H1 (cell line): ENCODE data around the gene NUFIP2. TPM values are rescaled to one million over a fixed set of nuclear protein-coding genes. Genes with fewer than 3 reads are reported as not detected.

Source experiments
- CTCF ChIA-PET: fragments of 300-600 bp; sonication (Branson Sonifier 250); formaldehyde crosslinking; loops from one replicate; lab custom pipeline; 2021; ENCODE audit not compliant: partially characterized antibody; lab: Charles Lee
- POLR2A ChIA-PET: fragments of 300-600 bp; sonication (Branson Sonifier 250); formaldehyde crosslinking; loops from one replicate; lab custom pipeline; 2021; ENCODE audit warnings: inconsistent platforms; ENCODE audit not compliant: partially characterized antibody; lab: Charles Lee
- DNase-seq, 2 experiments: peaks; one replicate each; pipeline versions ENCODE4 v3.0.0 to v3.0.0-alpha.2; 2010 to 2022; ENCODE audit warnings: low spot score in 2 of 2, low read depth in 1 of 2, mixed read lengths in 1 of 2
- FAIRE-seq: peaks from 2 replicates; lab custom pipeline; 2011; peaks lifted over from hg19 to GRCh38; lab: Jason Lieb, UNC
- H2AFZ ChIP-seq: 2 replicates; pipeline ENCODE4 v1.8.1; 2012; ENCODE audit warnings: low read length, inconsistent platforms
- H2AK5ac ChIP-seq: 2 replicates; pipeline ENCODE4 v1.6.1; 2013; ENCODE audit warnings: low read depth, low read length
- H2BK120ac ChIP-seq: replicated peaks from 2 replicates; pipeline ENCODE3; 2013; ENCODE audit warnings: low read depth, low read length, inconsistent platforms
- H2BK12ac ChIP-seq: 2 replicates; pipeline ENCODE4 v1.6.1; 2013; ENCODE audit warnings: low read depth, low read length
- H2BK15ac ChIP-seq: 2 replicates; pipeline ENCODE4 v1.6.1; 2013; ENCODE audit warnings: low read length
- H2BK20ac ChIP-seq: 2 replicates; pipeline ENCODE4 v1.6.1; 2013; ENCODE audit warnings: low read length
- H2BK5ac ChIP-seq: 2 replicates; pipeline ENCODE4 v1.6.1; 2013; ENCODE audit warnings: low read depth, low read length
- H3K14ac ChIP-seq: 2 replicates; pipeline ENCODE4 v1.6.1; 2013; ENCODE audit warnings: inconsistent platforms; ENCODE audit not compliant: insufficient read length
- H3K18ac ChIP-seq: 2 replicates; pipeline ENCODE4 v1.6.1; 2013; ENCODE audit warnings: low read length; ENCODE audit errors: extremely low read depth
- H3K23ac ChIP-seq: 2 replicates; pipeline ENCODE4 v1.6.1; 2013; ENCODE audit warnings: inconsistent platforms; ENCODE audit not compliant: insufficient read length
- H3K23me2 ChIP-seq: 2 replicates; pipeline ENCODE4 v1.6.1; 2013; ENCODE audit warnings: low read depth, low read length
- H3K27ac ChIP-seq: 2 replicates; pipeline ENCODE4 v1.6.1; 2011; ENCODE audit warnings: low read depth, low read length, inconsistent platforms
- H3K27me3 ChIP-seq, 4 experiments: replicated peaks in 1 of 4; 1 replicate in 1 of 4; 2 replicates in 3 of 4; pipeline versions ENCODE4 v1.6.1 to v1.8.1; 2011 to 2013; ENCODE audit warnings: low read length in 3 of 4, mild to moderate bottlenecking in 3 of 4, inconsistent platforms in 2 of 4, mixed read lengths in 2 of 4, moderate library complexity in 1 of 4; ENCODE audit not compliant: control insufficient read depth in 3 of 4, insufficient read depth in 3 of 4; ENCODE audit errors: extremely low read depth in 1 of 4
- H3K36me3 ChIP-seq, 4 experiments: 2 replicates each; pipeline versions ENCODE4 v1.6.1 to v1.8.1; 2011 to 2013; ENCODE audit warnings: mild to moderate bottlenecking in 4 of 4, low read length in 3 of 4, moderate library complexity in 2 of 4, control low read depth in 1 of 4, inconsistent platforms in 1 of 4; ENCODE audit not compliant: insufficient read depth in 4 of 4, control insufficient read depth in 2 of 4
- H3K4ac ChIP-seq: replicated peaks from 2 replicates; pipeline ENCODE3; 2013; ENCODE audit warnings: low read length, low read depth, mixed read lengths, inconsistent platforms; ENCODE audit not compliant: insufficient read length
- H3K4me1 ChIP-seq, 4 experiments: replicated peaks in 1 of 4; 1 replicate in 1 of 4; 2 replicates in 3 of 4; pipeline versions ENCODE4 v1.6.1 to v1.8.1; 2011 to 2013; ENCODE audit warnings: low read length in 3 of 4, inconsistent platforms in 2 of 4, mixed read lengths in 1 of 4; ENCODE audit not compliant: insufficient read depth in 4 of 4, control insufficient read depth in 3 of 4
- H3K4me2 ChIP-seq, 2 experiments: 2 replicates each; pipeline versions ENCODE4 v1.6.1 to v1.8.1; 2011 to 2013; ENCODE audit warnings: low read depth in 2 of 2, low read length in 2 of 2, control low read depth in 1 of 2, inconsistent platforms in 1 of 2, mild to moderate bottlenecking in 1 of 2; ENCODE audit not compliant: insufficient read depth in 1 of 2
- H3K4me3 ChIP-seq, 4 experiments: fragments of 200-600, 300-600 bp in 1 of 4; sonication (generic), shearing (Covaris generic), sonication (Bioruptor Twin) in 1 of 4; 2 replicates each; pipeline versions ENCODE4 v1.5.1 to v1.8.1; 2011 to 2016; ENCODE audit warnings: low read length in 4 of 4, low read depth in 3 of 4, control low read depth in 2 of 4, inconsistent platforms in 2 of 4, mild to moderate bottlenecking in 2 of 4, mixed read lengths in 1 of 4, moderate library complexity in 1 of 4; ENCODE audit not compliant: insufficient read depth in 2 of 4; ENCODE audit errors: extremely low read depth in 1 of 4
- H3K56ac ChIP-seq: replicated peaks from 2 replicates; pipeline ENCODE3; 2013; ENCODE audit warnings: low read depth, mild to moderate bottlenecking, mixed read lengths, low read length, inconsistent platforms; ENCODE audit not compliant: insufficient read length
- H3K79me1 ChIP-seq: 2 replicates; pipeline ENCODE4 v1.6.1; 2013; ENCODE audit warnings: low read depth, low read length, control low read depth
- H3K79me2 ChIP-seq, 2 experiments: 2 replicates each; pipeline versions ENCODE4 v1.6.1 to v1.8.1; 2012 to 2013; ENCODE audit warnings: low read length in 2 of 2, mild to moderate bottlenecking in 2 of 2, inconsistent platforms in 1 of 2; ENCODE audit not compliant: insufficient read depth in 2 of 2, control insufficient read depth in 1 of 2
- H3K9ac ChIP-seq, 4 experiments: replicated peaks in 1 of 4; 1 replicate in 1 of 4; 2 replicates in 3 of 4; pipeline versions ENCODE4 v1.6.1 to v1.8.1; 2011 to 2013; ENCODE audit warnings: low read depth in 3 of 4, low read length in 3 of 4, control low read depth in 2 of 4, mild to moderate bottlenecking in 2 of 4, moderate library complexity in 2 of 4, inconsistent platforms in 1 of 4; ENCODE audit errors: extremely low read depth in 1 of 4
- H3K9me3 ChIP-seq, 2 experiments: 2 replicates each; pipeline versions ENCODE4 v1.6.1 to v1.8.1; 2012 to 2013; ENCODE audit warnings: mild to moderate bottlenecking in 2 of 2, moderate library complexity in 2 of 2, control low read depth in 1 of 2, inconsistent platforms in 1 of 2, low read depth in 1 of 2, low read length in 1 of 2, mixed read lengths in 1 of 2; ENCODE audit not compliant: insufficient read depth in 2 of 2
- H4K20me1 ChIP-seq, 2 experiments: replicated peaks in 1 of 2; 2 replicates each; pipeline versions ENCODE3 to v1.8.1; 2011 to 2013; ENCODE audit warnings: inconsistent platforms in 2 of 2, low read length in 2 of 2, mild to moderate bottlenecking in 1 of 2; ENCODE audit not compliant: insufficient read depth in 2 of 2, control insufficient read depth in 1 of 2
- H4K5ac ChIP-seq: 2 replicates; pipeline ENCODE4 v1.6.1; 2013; ENCODE audit warnings: low read length, low read depth, mixed read lengths, inconsistent platforms; ENCODE audit not compliant: insufficient read length
- H4K8ac ChIP-seq: 2 replicates; pipeline ENCODE4 v1.8.0; 2013; ENCODE audit warnings: mild to moderate bottlenecking, moderate library complexity, low read length, inconsistent platforms; ENCODE audit not compliant: insufficient read depth; ENCODE audit errors: extremely low read depth
- H4K91ac ChIP-seq: replicated peaks from 2 replicates; pipeline ENCODE3; 2013; ENCODE audit warnings: low read length, mixed read lengths, inconsistent platforms; ENCODE audit not compliant: insufficient read length
- BACH1 ChIP-seq: IDR thresholded peaks from 2 replicates; pipeline ENCODE4 v1.6.1; 2012; ENCODE audit warnings: low read length, improper control_type of control experiment
- KDM1A ChIP-seq: fragments of 200-600, 300-600 bp; sonication (generic); IDR thresholded peaks from 2 replicates; pipeline ENCODE4 v1.7.1; 2016; ENCODE audit warnings: mild to moderate bottlenecking, low read length, borderline replicate concordance
- RBBP5 ChIP-seq: IDR thresholded peaks from 2 replicates; pipeline ENCODE4 v1.7.1; 2012; ENCODE audit warnings: low read depth, mild to moderate bottlenecking, inconsistent platforms, low read length, moderate library complexity, borderline replicate concordance
- RNF2 ChIP-seq: fragments of 200-900, 300-1000 bp; sonication (generic); IDR thresholded peaks from 2 replicates; pipeline ENCODE4 v1.7.1; 2016; ENCODE audit warnings: borderline replicate concordance, low read depth, mild to moderate bottlenecking, antibody characterized with exemption, low read length; ENCODE audit not compliant: poor library complexity, severe bottlenecking; ENCODE audit errors: missing control alignments
- RXRA ChIP-seq: IDR thresholded peaks from 2 replicates; pipeline ENCODE4 v1.6.1; 2011; ENCODE audit warnings: low read depth, mild to moderate bottlenecking, low read length, moderate library complexity; ENCODE audit not compliant: insufficient read depth
- WGBS, 2 experiments: shearing (Covaris generic) in 1 of 2; methylation state at CpG; one replicate each; pipeline versions ENCODE4 v1.1.6 to v1.1.7; 2013 to 2015; ENCODE audit warnings: low lambda C conversion rate in 2 of 2, mixed read lengths in 2 of 2, inconsistent platforms in 1 of 2, low coverage in 1 of 2, missing lambda C conversion rate in 1 of 2; ENCODE audit not compliant: insufficient replicate concordance in 2 of 2, insufficient coverage in 1 of 2, insufficient read length in 1 of 2; ENCODE audit errors: extremely low coverage in 1 of 2, missing lambda C conversion rate in 1 of 2; 5-methylcytosine and 5-hydroxymethylcytosine counted together
- polyA plus RNA-seq, 7 experiments: library from polyadenylated mRNA; depleted of rRNA in 3 of 7; stranded (reverse) in 5 of 7; unstranded in 2 of 7; fragments of >200 nt in 5 of 7; fragments of 200-250 nt in 2 of 7; gene quantifications; 1 replicate in 5 of 7; 2 replicates in 1 of 7; 4 replicates in 1 of 7; pipeline versions ENCODE4 v1.2.1 to v1.2.3, GENCODE V29; 2011 to 2013; ENCODE audit warnings: missing spikeins in 2 of 7, mixed read lengths in 2 of 7
- total RNA-seq: library from RNA; stranded (reverse); fragmentation: NEBNext Ultra II Directional; extraction: Animal tissue kit (Norgen Biotek cat#: 25700); gene quantifications from 2 replicates; pipeline ENCODE4 v1.2.1, GENCODE V29; 2021

Gene NUFIP2
- total and polyA plus RNA-seq, 2 of the 8 experiments (the other 6 are each of a cell fraction or from before 2014, with no cell fraction given): 65.9 to 118 TPM

- Histone ChIP-seq H3K79me1 (no peaks in the 10 kb centered on the region), H3K79me2 (no peaks in the 10 kb centered on the region), H2AFZ (no peak overlapping the region), H4K20me1 (no peaks in the 10 kb centered on the region), H3K56ac (no peak overlapping the region), H2AK5ac (no peak overlapping the region), H3K23ac (no peak overlapping the region), H3K36me3 (no peaks in the 10 kb centered on the region), H3K27me3 (no peaks in the 10 kb centered on the region), H4K5ac (no peak overlapping the region), H3K4me1 (peaks cover 0 to 7% (median 3%) of the 10 kb centered on the region in 4 experiments; a peak in 6 of 7 replicates), H2BK20ac (no peak overlapping the region), H3K9ac (no peak overlapping the region), H2BK5ac (no peak overlapping the region), H3K4me2 (no peak overlapping the region), H3K14ac (no peak overlapping the region), H3K18ac (no peak overlapping the region), H3K4ac (no peak overlapping the region), H3K9me3 (no peaks in the 10 kb centered on the region), H2BK15ac (no peak overlapping the region), H3K23me2 (no peaks in the 10 kb centered on the region), H4K91ac (no peak overlapping the region), H4K8ac (no peak overlapping the region), H2BK120ac (no peak overlapping the region), H2BK12ac (no peak overlapping the region), H3K27ac (no peak overlapping the region), H3K4me3 (no peak overlapping the region)
- POLR2A ChIA-PET: interaction anchor here (1.4 kb wide), 1 partner anchor 82 kb away, joined by 3 read pairs; no protein-coding TSS in a partner anchor
- DNase-seq: no peak
- 96% methylated on average over 2 of the region's 2 CpGs; no CpG with 5 or more reads in 1 of the 2 experiments for WGBS, 2 experiments
- FAIRE-seq: no peak
- CTCF ChIA-PET: interaction anchor here (0.9 to 18.3 kb wide), 6 partner anchors 8 to 87 kb away, joined by 3 to 333 read pairs (median 9); no protein-coding TSS in a partner anchor
- TF ChIP-seq RXRA: no peak
- TF ChIP-seq BACH1: no peak
- TF ChIP-seq RBBP5: no peak
- no peak for TF ChIP-seq KDM1A
- TF ChIP-seq RNF2: no peak
Observed at GRCh38 chr17:29210879-29211278, 83.1 kb downstream of the NUFIP2 start.
